ENCODE data around the gene NFYA. TPM values are rescaled to one million over a fixed set of nuclear protein-coding genes. Genes with fewer than 3 reads are reported as not detected.

The NFYA gene
- total RNA-seq, 1 experiment from 2014 or later = 28.7 TPM

DNA sequence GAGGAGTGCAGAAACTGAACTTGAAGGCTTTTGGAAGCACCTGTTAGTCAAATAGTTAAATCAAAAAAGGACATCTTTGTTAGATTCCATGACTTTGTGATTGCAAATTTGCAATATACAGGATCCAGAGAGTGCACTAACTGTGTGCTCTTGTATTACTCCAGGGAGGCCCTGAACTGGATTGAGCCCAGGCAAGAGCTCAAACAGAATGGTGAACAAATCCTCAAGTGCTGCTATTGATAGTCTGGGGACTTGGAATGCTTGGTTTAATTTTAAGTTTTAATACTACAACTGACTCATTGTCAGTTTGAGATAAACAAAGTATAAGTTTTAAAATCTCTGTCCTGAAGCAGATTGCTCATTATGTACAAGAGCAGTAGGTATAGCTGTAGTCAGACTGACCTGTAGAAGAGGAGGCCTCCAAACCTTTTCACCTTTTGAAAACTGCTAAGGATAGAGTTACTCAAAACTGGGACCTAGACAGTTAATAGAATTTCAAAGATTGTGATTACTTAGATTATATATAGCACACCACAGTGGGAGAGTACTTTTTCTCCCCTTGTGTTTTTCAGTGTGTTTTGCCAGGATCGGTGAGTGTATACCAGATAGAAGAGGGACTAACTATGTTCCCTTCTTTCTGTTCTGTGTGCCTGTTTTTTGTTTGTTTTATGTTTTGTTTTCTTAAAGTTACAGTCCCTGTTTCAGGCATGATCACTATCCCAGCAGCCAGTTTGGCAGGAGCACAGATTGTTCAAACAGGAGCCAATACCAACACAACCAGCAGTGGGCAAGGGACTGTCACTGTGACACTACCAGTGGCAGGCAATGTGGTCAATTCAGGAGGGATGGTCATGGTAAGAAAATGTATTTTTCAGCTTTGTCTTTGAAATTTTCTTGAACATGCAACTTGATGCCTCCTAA is 18.3 kb downstream of the NFYA start:
- H2AFZ ChIP-seq (ENCODE audit: low read depth, low read length, poor library complexity, severe bottlenecking) = no peak overlapping the region
- ATAC-seq (no peak), DNase-seq (ENCODE audit: low read depth, low spot score) (no peak)
- ChIA-PET RAD21 (ENCODE audit: low non-redundant PET in 1 of 2, low total read pairs in 2 of 2, uncharacterized antibody in 2 of 2, unreplicated experiment in 2 of 2) (interaction anchor here in 1 of 2 experiments (1.7 kb wide), 1 partner anchor 91 kb away, joined by 4 read pairs; no protein-coding TSS in a partner anchor), POLR2A (no interaction called here), CTCF (interaction anchor here (2.3 kb wide), 1 partner anchor 91 kb away, joined by 18 read pairs; no protein-coding TSS in a partner anchor)
- no peaks in the 10 kb centered on the region for H3K27me3 ChIP-seq (ENCODE audit: insufficient read depth, low read length)
- H3K27ac ChIP-seq (ENCODE audit: low read depth, low read length) = no peak overlapping the region
- intact Hi-C loops (cut with micrococcal nuclease) = no loop called here
- H3K9ac ChIP-seq (ENCODE audit: low read length) = no peak overlapping the region
- H3K4me2 ChIP-seq (ENCODE audit: low read length) = no peak overlapping the region
- H3K79me2 ChIP-seq (ENCODE audit: insufficient read depth, low read length) = peaks cover 11% of the 10 kb centered on the region
- no peak overlapping the region for H3K4me3 ChIP-seq (replicated peaks in 1 of 2; ENCODE audit: low read depth in 1 of 2, low read length in 2 of 2)
- no peaks in the 10 kb centered on the region for H3K9me3 ChIP-seq (ENCODE audit: control insufficient read depth in 1 of 2, insufficient read depth in 1 of 2, low read depth in 1 of 2, low read length in 2 of 2)
- H4K20me1 ChIP-seq (ENCODE audit: insufficient read depth) = no peaks in the 10 kb centered on the region
- H3K4me1 ChIP-seq (ENCODE audit: control insufficient read depth in 1 of 2, insufficient read depth in 2 of 2, low read length in 2 of 2) = no peaks in the 10 kb centered on the region
- H3K36me3 ChIP-seq (ENCODE audit: control insufficient read depth in 1 of 2, insufficient read depth in 2 of 2, low read length in 2 of 2) = peaks cover 30 to 54% of the 10 kb centered on the region in 2 experiments
- TF ChIP-seq, protein P1, sequence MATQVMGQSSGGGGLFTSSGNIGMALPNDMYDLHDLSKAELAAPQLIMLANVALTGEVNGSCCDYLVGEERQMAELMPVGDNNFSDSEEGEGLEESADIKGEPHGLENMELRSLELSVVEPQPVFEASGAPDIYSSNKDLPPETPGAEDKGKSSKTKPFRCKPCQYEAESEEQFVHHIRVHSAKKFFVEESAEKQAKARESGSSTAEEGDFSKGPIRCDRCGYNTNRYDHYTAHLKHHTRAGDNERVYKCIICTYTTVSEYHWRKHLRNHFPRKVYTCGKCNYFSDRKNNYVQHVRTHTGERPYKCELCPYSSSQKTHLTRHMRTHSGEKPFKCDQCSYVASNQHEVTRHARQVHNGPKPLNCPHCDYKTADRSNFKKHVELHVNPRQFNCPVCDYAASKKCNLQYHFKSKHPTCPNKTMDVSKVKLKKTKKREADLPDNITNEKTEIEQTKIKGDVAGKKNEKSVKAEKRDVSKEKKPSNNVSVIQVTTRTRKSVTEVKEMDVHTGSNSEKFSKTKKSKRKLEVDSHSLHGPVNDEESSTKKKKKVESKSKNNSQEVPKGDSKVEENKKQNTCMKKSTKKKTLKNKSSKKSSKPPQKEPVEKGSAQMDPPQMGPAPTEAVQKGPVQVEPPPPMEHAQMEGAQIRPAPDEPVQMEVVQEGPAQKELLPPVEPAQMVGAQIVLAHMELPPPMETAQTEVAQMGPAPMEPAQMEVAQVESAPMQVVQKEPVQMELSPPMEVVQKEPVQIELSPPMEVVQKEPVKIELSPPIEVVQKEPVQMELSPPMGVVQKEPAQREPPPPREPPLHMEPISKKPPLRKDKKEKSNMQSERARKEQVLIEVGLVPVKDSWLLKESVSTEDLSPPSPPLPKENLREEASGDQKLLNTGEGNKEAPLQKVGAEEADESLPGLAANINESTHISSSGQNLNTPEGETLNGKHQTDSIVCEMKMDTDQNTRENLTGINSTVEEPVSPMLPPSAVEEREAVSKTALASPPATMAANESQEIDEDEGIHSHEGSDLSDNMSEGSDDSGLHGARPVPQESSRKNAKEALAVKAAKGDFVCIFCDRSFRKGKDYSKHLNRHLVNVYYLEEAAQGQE (IDR thresholded peaks at IDR 0.05; ENCODE audit: low read depth) = no peak
- TF ChIP-seq, protein P2, sequence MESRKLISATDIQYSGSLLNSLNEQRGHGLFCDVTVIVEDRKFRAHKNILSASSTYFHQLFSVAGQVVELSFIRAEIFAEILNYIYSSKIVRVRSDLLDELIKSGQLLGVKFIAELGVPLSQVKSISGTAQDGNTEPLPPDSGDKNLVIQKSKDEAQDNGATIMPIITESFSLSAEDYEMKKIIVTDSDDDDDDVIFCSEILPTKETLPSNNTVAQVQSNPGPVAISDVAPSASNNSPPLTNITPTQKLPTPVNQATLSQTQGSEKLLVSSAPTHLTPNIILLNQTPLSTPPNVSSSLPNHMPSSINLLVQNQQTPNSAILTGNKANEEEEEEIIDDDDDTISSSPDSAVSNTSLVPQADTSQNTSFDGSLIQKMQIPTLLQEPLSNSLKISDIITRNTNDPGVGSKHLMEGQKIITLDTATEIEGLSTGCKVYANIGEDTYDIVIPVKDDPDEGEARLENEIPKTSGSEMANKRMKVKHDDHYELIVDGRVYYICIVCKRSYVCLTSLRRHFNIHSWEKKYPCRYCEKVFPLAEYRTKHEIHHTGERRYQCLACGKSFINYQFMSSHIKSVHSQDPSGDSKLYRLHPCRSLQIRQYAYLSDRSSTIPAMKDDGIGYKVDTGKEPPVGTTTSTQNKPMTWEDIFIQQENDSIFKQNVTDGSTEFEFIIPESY (IDR thresholded peaks at IDR 0.05; ENCODE audit: extremely low read depth, insufficient replicate concordance, low read length) = no peak
- TF ChIP-seq YY1 (IDR thresholded peaks at IDR 0.05; ENCODE audit: extremely low read depth, insufficient replicate concordance, low read depth, low read length) = no peak
- TF ChIP-seq RAD21 (IDR thresholded peaks at IDR 0.05; ENCODE audit: low read depth) = no peak
- TF ChIP-seq POLR2AphosphoS5 (IDR thresholded peaks at IDR 0.05; ENCODE audit: low read depth, low read length) = no peak
- no TSS peak for BruUV-seq (replicated peaks)
- H3K9me2 ChIP-seq (ENCODE audit: insufficient read depth) = no peaks in the 10 kb centered on the region

Measured in HCT116 (cell line).